Fibroblast of skin of left quadriceps (primary cell): ENCODE data around the gene SUPT4H1.
A peak's percentile ranks its signal among the peaks of the same experiment; 100 is the strongest.

Source experiments
- DNase-seq, 2 experiments: peaks; one replicate each; pipeline ENCODE4 v3.0.0-alpha.2; 2013; ENCODE audit warnings: low read depth in 2 of 2

Gene SUPT4H1

GRCh38 chr17:58305626-58306025 lies 46.4 kb downstream of the SUPT4H1 start:
- DNase-seq: no peak

- DNase-seq: no peak
These were observed 47.1 kb downstream of the SUPT4H1 start for GRCh38 chr17:58304750-58305486.

GRCh38 chr17:58303971-58304749 lies 47.8 kb downstream of the SUPT4H1 start:
- peak in 1 of 2 experiments; percentile 13 for DNase-seq

GRCh38 chr17:58302919-58303585 lies 48.9 kb downstream of the SUPT4H1 start:
- no peak for DNase-seq

GRCh38 chr17:58302171-58302918 lies 49.7 kb downstream of the SUPT4H1 start:
- DNase-seq: no peak

GRCh38 chr17:58301504-58302150 lies 50.4 kb downstream of the SUPT4H1 start:
- DNase-seq: no peak

GRCh38 chr17:58300336-58300735 lies 51.7 kb downstream of the SUPT4H1 start:
- DNase-seq: no peak
